Spleen (tissue), 11 donors: Measurements from ENCODE around the gene GIT1. TPM values are rescaled to one million over a fixed set of nuclear protein-coding genes. Genes with fewer than 3 reads are reported as not detected.

Source experiments
- DNase-seq: peaks from one replicate; pipeline ENCODE4 v3.0.0-alpha.2; 2020
- H3K27ac ChIP-seq, 8 donors: fragments of 200-600 bp; sonication (generic) in 7 of 8; 1 replicate in 4 of 8; 2 replicates in 4 of 8; pipeline versions ENCODE4 v1.5.0 to v1.8.0; 2016 to 2021; ENCODE audit warnings: inconsistent platforms in 4 of 8, mild to moderate bottlenecking in 4 of 8, moderate library complexity in 1 of 8
- H3K27me3 ChIP-seq, 7 donors: fragments of 200-600 bp; sonication (generic) in 6 of 7; replicated peaks in 1 of 7; 1 replicate in 4 of 7; 2 replicates in 3 of 7; pipeline versions ENCODE4 v1.5.0 to v1.8.0; 2016 to 2021; ENCODE audit warnings: inconsistent platforms in 3 of 7, mild to moderate bottlenecking in 1 of 7
- H3K36me3 ChIP-seq, 6 donors: fragments of 200-600 bp; sonication (generic) in 5 of 6; 1 replicate in 4 of 6; 2 replicates in 2 of 6; pipeline versions ENCODE4 v1.5.0 to v1.8.0; 2016 to 2021; ENCODE audit warnings: inconsistent platforms in 2 of 6
- H3K4me1 ChIP-seq, 6 donors: fragments of 200-600 bp; sonication (generic) in 5 of 6; 1 replicate in 3 of 6; 2 replicates in 3 of 6; pipeline versions ENCODE4 v1.5.0 to v1.8.0; 2016 to 2021; ENCODE audit warnings: inconsistent platforms in 3 of 6
- H3K4me3 ChIP-seq, 8 donors: fragments of 200-600 bp; sonication (generic) in 7 of 8; 1 replicate in 4 of 8; 2 replicates in 4 of 8; pipeline versions ENCODE4 v1.5.0 to v1.8.0; 2016 to 2021; ENCODE audit warnings: inconsistent platforms in 4 of 8, mild to moderate bottlenecking in 4 of 8, moderate library complexity in 2 of 8
- H3K9me3 ChIP-seq, 8 donors: fragments of 200-600 bp; sonication (generic) in 7 of 8; 1 replicate in 4 of 8; 2 replicates in 4 of 8; pipeline versions ENCODE4 v1.5.0 to v1.8.0; 2016 to 2021; ENCODE audit warnings: inconsistent platforms in 4 of 8
- POLR2A ChIP-seq, 3 donors: fragments of 450-650 bp; IDR thresholded peaks; one replicate each; pipeline ENCODE4 v1.5.1; 2017; ENCODE audit warnings: antibody characterized with exemption in 3 of 3, mild to moderate bottlenecking in 1 of 3
- POLR2AphosphoS5 ChIP-seq, 3 donors: sonication (generic); formaldehyde crosslinking; IDR thresholded peaks; one replicate each; pipeline ENCODE4 v1.5.1; 2017; ENCODE audit warnings: antibody characterized with exemption in 3 of 3
- WGBS, 5 donors: extraction: QIAGEN DNeasy Blood & Tissue Kit in 3 of 5; methylation state at CpG; one replicate each; pipeline versions ENCODE4 v1.1.5 to v1.1.7; 2013 to 2018; 5-methylcytosine and 5-hydroxymethylcytosine counted together
- intact Hi-C: fragments of 100-400 bp; cut with DNase I; formaldehyde crosslinking; loops from one replicate; pipeline ENCODE4 v1.15.0; 2023; ENCODE audit warnings: low total_unique reads
- polyA plus RNA-seq, 3 donors: library from polyadenylated mRNA; stranded (reverse); fragments of 200-250 nt; gene quantifications; one replicate each; pipeline ENCODE4 v1.2.1, GENCODE V29; 2013
- total RNA-seq, 7 donors: library from RNA; depleted of rRNA in 3 of 7; stranded (reverse); fragments of >200 nt in 3 of 7; fragmentation: NEBNext Ultra II Directional in 4 of 7; extraction: Animal tissue kit (Norgen Biotek cat#: 25700) in 4 of 7; gene quantifications; one replicate each; pipeline versions ENCODE4 v1.1.0 to v1.2.1, GENCODE V29; 2016 to 2021
- TF ChIP-seq, protein P1 (sequence below), 11 experiments: fragments of 200-600 bp in 7 of 11; fragments of 450-650 bp in 4 of 11; sonication (generic) in 4 of 11; IDR thresholded peaks in 8 of 11; conservative IDR thresholded peaks in 3 of 11; 1 replicate in 7 of 11; 2 replicates in 4 of 11; pipeline versions ENCODE4 v1.4.0 to v1.8.0; 2016 to 2021; ENCODE audit warnings: antibody characterized with exemption in 11 of 11, inconsistent platforms in 4 of 11, mild to moderate bottlenecking in 1 of 11
- donor health status: healthy with polysubstance abuse.
- donor health status: DM: no; HTN: no; CAD: no; lungs with moderate emphysema.
- donor health status: DM: no; HTN: no; CAD: no.
- donor health status: Bipolar disorder and iron deficiency.
- donor health status: healthy.
- donor health status: DM: no; HTN: no; CAD: no.
- donor health status: DM: yes; HTN: yes; CAD: no.

GIT1 gene
- total and polyA plus RNA-seq, 10 donors, result 20.4 to 64.7 (median 46.0) TPM

DNA sequence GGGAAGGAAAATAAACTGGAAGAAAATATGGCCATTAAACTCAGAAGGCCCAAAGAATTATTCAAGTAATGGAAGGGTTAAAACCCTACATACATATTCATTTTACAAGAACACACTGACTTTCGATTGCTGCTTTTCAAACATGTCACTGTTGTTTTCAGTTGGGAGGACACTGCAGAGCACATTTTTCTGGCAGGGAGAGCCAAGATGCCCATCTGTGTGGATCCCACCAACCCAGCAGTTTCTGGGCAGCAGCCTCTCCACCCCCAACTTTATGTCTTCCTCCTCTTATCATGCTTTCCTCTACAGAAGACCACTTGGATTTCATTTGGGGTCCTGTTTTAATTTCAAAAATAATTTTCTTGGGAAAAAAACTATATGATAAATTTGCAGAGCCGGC, 40.4 kb upstream of the GIT1 start:
- Histone ChIP-seq H3K27ac (no peak overlapping the region), H3K4me1 (no peaks in the 10 kb centered on the region), H3K4me3 (no peak overlapping the region), H3K36me3 (peaks cover 7 to 99% (median 52%) of the 10 kb centered on the region in 6 donors), H3K27me3 (no peaks in the 10 kb centered on the region), H3K9me3 (no peaks in the 10 kb centered on the region)
- WGBS, 5 donors, result 73 to 83% (median 74%) methylated on average over 2 of the region's 2 CpGs
- intact Hi-C loops, result no loop called here
- no peak for DNase-seq
- no peak for TF ChIP-seq POLR2AphosphoS5 (IDR thresholded peaks at IDR 0.05)
- TF ChIP-seq, protein P1, sequence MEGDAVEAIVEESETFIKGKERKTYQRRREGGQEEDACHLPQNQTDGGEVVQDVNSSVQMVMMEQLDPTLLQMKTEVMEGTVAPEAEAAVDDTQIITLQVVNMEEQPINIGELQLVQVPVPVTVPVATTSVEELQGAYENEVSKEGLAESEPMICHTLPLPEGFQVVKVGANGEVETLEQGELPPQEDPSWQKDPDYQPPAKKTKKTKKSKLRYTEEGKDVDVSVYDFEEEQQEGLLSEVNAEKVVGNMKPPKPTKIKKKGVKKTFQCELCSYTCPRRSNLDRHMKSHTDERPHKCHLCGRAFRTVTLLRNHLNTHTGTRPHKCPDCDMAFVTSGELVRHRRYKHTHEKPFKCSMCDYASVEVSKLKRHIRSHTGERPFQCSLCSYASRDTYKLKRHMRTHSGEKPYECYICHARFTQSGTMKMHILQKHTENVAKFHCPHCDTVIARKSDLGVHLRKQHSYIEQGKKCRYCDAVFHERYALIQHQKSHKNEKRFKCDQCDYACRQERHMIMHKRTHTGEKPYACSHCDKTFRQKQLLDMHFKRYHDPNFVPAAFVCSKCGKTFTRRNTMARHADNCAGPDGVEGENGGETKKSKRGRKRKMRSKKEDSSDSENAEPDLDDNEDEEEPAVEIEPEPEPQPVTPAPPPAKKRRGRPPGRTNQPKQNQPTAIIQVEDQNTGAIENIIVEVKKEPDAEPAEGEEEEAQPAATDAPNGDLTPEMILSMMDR (IDR thresholded peaks at IDR 0.05 in 8 of 11, conservative IDR thresholded peaks at IDR 0.05 in 3 of 11), result no peak
- no peak for TF ChIP-seq POLR2A (IDR thresholded peaks at IDR 0.05)

DNA sequence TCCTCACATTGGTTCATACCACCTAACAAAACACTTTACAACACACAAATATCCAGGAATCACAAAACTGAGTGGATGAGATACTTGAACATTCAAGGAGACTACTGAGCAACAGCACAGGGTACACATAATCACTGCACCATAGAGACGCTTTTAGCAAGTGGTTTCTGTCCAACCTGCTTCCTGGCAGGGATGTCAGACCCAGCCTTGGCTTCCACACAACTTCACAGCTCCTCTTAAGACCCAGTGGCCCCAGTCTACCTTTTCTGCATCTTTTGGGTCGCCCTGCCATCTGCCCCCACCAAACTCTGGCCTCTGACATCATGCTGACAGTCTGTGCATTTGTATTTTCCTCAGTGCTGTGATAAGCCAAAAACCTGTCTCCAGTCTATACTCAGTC, 39.2 kb upstream of the GIT1 start:
- 81 to 96% (median 91%) methylated on average over 2 of the region's 2 CpGs for WGBS, 5 donors
- Histone ChIP-seq H3K4me3 (no peak overlapping the region), H3K27ac (no peak overlapping the region), H3K36me3 (peaks cover 4 to 87% (median 41%) of the 10 kb centered on the region in 6 donors), H3K4me1 (peaks cover 0 to 1% (median 0%) of the 10 kb centered on the region in 6 donors), H3K9me3 (no peaks in the 10 kb centered on the region), H3K27me3 (no peaks in the 10 kb centered on the region)
- DNase-seq, result no peak
- intact Hi-C loops, result no loop called here
- TF ChIP-seq POLR2AphosphoS5 (IDR thresholded peaks at IDR 0.05), result no peak
- TF ChIP-seq, protein P1 (IDR thresholded peaks at IDR 0.05 in 8 of 11, conservative IDR thresholded peaks at IDR 0.05 in 3 of 11), result no peak
- no peak for TF ChIP-seq POLR2A (IDR thresholded peaks at IDR 0.05)

DNA sequence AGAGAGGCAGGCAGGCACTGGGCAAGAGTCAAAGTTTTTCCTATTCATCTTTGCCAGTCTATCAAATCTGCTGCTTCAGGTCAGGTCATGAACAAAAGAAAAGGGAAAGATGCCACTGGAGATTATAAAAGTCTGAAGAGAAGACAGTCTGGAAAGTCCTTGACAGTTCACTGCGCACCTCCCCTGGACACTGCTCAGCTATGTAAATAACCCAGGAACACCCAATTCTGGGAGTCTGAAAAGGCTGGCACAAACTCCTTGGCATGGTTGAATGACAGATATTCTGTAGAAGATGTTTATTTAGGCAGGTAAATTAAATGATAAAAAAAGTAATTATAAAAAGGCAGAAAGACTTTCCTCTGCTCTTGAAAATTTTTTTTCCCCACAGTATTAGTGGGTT, 38.5 kb upstream of the GIT1 start:
- no peak for TF ChIP-seq POLR2A (IDR thresholded peaks at IDR 0.05)
- no peak for TF ChIP-seq POLR2AphosphoS5 (IDR thresholded peaks at IDR 0.05)
- TF ChIP-seq, protein P1 (IDR thresholded peaks at IDR 0.05 in 8 of 11, conservative IDR thresholded peaks at IDR 0.05 in 3 of 11), result no peak
- peaks cover 4 to 80% (median 37%) of the 10 kb centered on the region in 6 donors for H3K36me3 ChIP-seq
- 93 to 100% (median 97%) methylated on average over 1 of the region's 1 CpG for WGBS, 5 donors
- H3K27me3 ChIP-seq, result peaks cover 0 to 1% (median 0%) of the 10 kb centered on the region in 7 donors
- H3K4me1 ChIP-seq, result peaks cover 0 to 8% (median 5%) of the 10 kb centered on the region in 6 donors
- H3K4me3 ChIP-seq, result no peak overlapping the region
- no peak overlapping the region for H3K27ac ChIP-seq
- DNase-seq, result no peak
- intact Hi-C loops, result no loop called here
- no peaks in the 10 kb centered on the region for H3K9me3 ChIP-seq

DNA sequence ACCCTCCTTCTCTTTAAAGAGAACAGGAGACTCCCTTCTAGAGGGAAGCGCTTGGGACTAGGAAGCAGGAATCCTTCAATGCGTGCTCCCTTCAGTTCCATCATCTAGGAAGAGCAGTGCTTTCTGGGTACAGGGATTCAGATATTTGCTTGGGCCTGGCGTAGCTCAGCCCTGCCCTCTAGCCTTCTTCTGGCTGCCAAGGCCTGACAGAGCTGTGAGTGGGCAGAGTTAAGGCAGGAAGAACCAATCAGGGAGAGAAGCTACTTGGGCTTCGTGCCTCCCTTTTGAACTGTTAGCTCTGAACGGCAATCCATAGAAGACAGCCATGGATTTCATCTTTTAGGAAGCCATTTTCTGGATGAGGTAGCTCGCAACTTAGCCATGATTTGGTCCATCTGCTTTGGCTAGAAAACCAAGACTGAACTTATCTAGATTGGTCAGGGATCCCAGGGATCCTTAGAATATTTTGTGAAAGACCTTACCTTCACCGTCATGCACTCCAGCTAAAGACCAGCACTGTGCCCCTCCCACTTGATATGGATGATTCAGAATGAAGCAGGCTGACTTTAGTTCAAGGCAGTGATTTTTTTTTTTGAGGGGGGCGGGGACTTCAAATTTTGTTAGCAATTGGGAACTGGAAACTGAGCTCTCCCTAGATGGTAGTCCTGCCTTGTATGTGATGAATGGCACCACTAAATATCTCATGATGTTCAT, 35.7 kb upstream of the GIT1 start:
- Histone ChIP-seq H3K4me3 (no peak overlapping the region), H3K9me3 (no peaks in the 10 kb centered on the region), H3K27me3 (peaks cover 0 to 11% (median 0%) of the 10 kb centered on the region in 7 donors), H3K36me3 (peaks cover 0 to 53% (median 10%) of the 10 kb centered on the region in 6 donors), H3K27ac (peak overlapping the region in 1 of 8 donors; percentile 1), H3K4me1 (peaks cover 4 to 27% (median 19%) of the 10 kb centered on the region in 6 donors)
- 84 to 90% (median 88%) methylated on average over 8 of the region's 8 CpGs for WGBS, 5 donors
- intact Hi-C loops, result no loop called here
- DNase-seq, result no peak
- TF ChIP-seq, protein P1 (IDR thresholded peaks at IDR 0.05 in 8 of 11, conservative IDR thresholded peaks at IDR 0.05 in 3 of 11), result no peak
- TF ChIP-seq POLR2AphosphoS5 (IDR thresholded peaks at IDR 0.05), result peak in 2 of 3 donors; percentile 53 to 63
- TF ChIP-seq POLR2A (IDR thresholded peaks at IDR 0.05), result no peak
